SK-N-SH treated with all-trans-retinoic acid at 6 μM for 48 hours (cell line): ENCODE results near the gene PCLO.

Experiments
- CSDC2 ChIP-seq: fragments of 250-450 bp; sonication (Bioruptor Pico); IDR thresholded peaks from 2 replicates; pipeline ENCODE4 v1.5.0; 2020; ENCODE audit warnings: mild to moderate bottlenecking, moderate library complexity
- GLIS3 ChIP-seq: fragments of 250-450 bp; sonication (Bioruptor Pico); IDR thresholded peaks from 2 replicates; pipeline ENCODE4 v1.5.0; 2020; ENCODE audit warnings: mild to moderate bottlenecking, moderate library complexity
- ISL1 ChIP-seq: fragments of 250-450 bp; sonication (Bioruptor Pico); IDR thresholded peaks from 2 replicates; pipeline ENCODE4 v2.1.2; 2022; ENCODE audit warnings: mild to moderate bottlenecking, moderate library complexity
- POU6F1 ChIP-seq: fragments of 250-450 bp; sonication (Bioruptor Pico); IDR thresholded peaks from 2 replicates; pipeline ENCODE4 v1.8.0; 2021; ENCODE audit warnings: low read depth, mild to moderate bottlenecking, moderate library complexity, borderline replicate concordance
- PPARA ChIP-seq: fragments of 250-450 bp; sonication (Bioruptor Pico); IDR thresholded peaks from 2 replicates; pipeline ENCODE4 v1.5.0; 2020; ENCODE audit warnings: mild to moderate bottlenecking, borderline replicate concordance
- RARB ChIP-seq: fragments of 250-450 bp; sonication (Bioruptor Pico); IDR thresholded peaks from 2 replicates; pipeline ENCODE4 v1.8.0; 2021; ENCODE audit warnings: mild to moderate bottlenecking, moderate library complexity
- TSHZ2 ChIP-seq: fragments of 250-450 bp; sonication (Bioruptor Pico); IDR thresholded peaks from 2 replicates; pipeline ENCODE4 v1.5.0; 2020; ENCODE audit warnings: mild to moderate bottlenecking, moderate library complexity
- ZC3H10 ChIP-seq: fragments of 250-450 bp; sonication (Bioruptor Pico); IDR thresholded peaks from 2 replicates; pipeline ENCODE4 v1.5.1; 2021; ENCODE audit warnings: mild to moderate bottlenecking, moderate library complexity

- TF ChIP-seq ISL1 (CRISPR knock-in tag) (no peak), POU6F1 (CRISPR knock-in tag) (no peak), ZC3H10 (no peak), GLIS3 (CRISPR knock-in tag) (no peak), RARB (CRISPR knock-in tag) (no peak), PPARA (CRISPR knock-in tag) (no peak), TSHZ2 (CRISPR knock-in tag) (no peak), CSDC2 (no peak)
These were observed 142.5 kb downstream of the PCLO start for GRCh38 chr7:83020161-83020560.
